Neural crest cell (in vitro differentiated cells): ENCODE data around the gene NRXN3. TPM values are rescaled to one million over a fixed set of nuclear protein-coding genes. Genes with fewer than 3 reads are reported as not detected.
A peak's percentile ranks its signal among the peaks of the same experiment; 100 is the strongest.

Experiments used
- DNase-seq: peaks from one replicate; pipeline ENCODE4 v3.0.0; 2021; ENCODE audit warnings: low read depth, mixed read lengths, low spot score
- H3K27ac Mint-ChIP-seq: one replicate; pipeline ENCODE4 v1.8.0; 2021; ENCODE audit warnings: mild to moderate bottlenecking, mixed read lengths; ENCODE audit not compliant: unreplicated experiment
- H3K27me3 Mint-ChIP-seq: 2 replicates; pipeline ENCODE4 v1.8.0; 2021; ENCODE audit warnings: low read depth, mild to moderate bottlenecking, mixed read lengths
- H3K36me3 Mint-ChIP-seq: 2 replicates; pipeline ENCODE4 v1.8.0; 2021; ENCODE audit warnings: low read depth, mild to moderate bottlenecking, mixed read lengths
- H3K4me1 Mint-ChIP-seq: 2 replicates; pipeline ENCODE4 v1.8.0; 2021; ENCODE audit warnings: mixed read lengths
- H3K4me3 Mint-ChIP-seq: one replicate; pipeline ENCODE4 v1.8.0; 2021; ENCODE audit warnings: mild to moderate bottlenecking, mixed read lengths
- H3K9me3 Mint-ChIP-seq: 2 replicates; pipeline ENCODE4 v1.8.0; 2021; ENCODE audit warnings: mixed read lengths
- total RNA-seq: library from RNA; stranded (reverse); gene quantifications from 2 replicates; pipeline ENCODE4 v1.2.1, GENCODE V29; 2021
- TF ChIP-seq, protein P1 (sequence below): fragments of 200-600 bp; sonication (generic); conservative IDR thresholded peaks from 2 replicates; pipeline ENCODE4 v1.5.0; 2021; ENCODE audit warnings: antibody characterized with exemption, mild to moderate bottlenecking

The NRXN3 gene
- total RNA-seq, 1 donor from 2014 or later = 2.5 TPM

DNA sequence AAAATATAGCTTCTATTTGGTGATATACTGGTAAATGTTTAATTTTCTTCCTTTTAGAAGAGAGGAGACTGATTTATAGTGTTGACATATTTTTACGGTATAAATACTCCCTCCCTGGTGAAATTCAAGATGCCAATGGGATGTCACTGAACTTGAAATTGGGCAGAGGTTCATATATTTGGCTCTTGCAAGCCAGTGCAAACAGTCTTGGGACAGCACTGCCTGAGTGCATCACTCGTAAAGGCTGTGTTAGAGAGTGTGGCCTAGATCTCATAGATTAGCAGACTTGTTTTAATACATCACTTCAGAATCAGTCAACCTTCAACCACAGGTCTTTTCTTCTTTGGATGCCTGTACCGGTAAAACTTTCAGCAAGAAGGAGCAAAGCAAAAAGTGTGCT lies 681.0 kb downstream of the NRXN3 start:
- Mint-ChIP-seq H3K4me1 (peaks cover 5% of the 10 kb centered on the region), H3K4me3 (no peak overlapping the region), H3K27ac (no peak overlapping the region), H3K27me3 (peaks cover 2% of the 10 kb centered on the region), H3K9me3 (no peaks in the 10 kb centered on the region), H3K36me3 (no peaks in the 10 kb centered on the region)
- no peak for DNase-seq
- TF ChIP-seq, protein P1, sequence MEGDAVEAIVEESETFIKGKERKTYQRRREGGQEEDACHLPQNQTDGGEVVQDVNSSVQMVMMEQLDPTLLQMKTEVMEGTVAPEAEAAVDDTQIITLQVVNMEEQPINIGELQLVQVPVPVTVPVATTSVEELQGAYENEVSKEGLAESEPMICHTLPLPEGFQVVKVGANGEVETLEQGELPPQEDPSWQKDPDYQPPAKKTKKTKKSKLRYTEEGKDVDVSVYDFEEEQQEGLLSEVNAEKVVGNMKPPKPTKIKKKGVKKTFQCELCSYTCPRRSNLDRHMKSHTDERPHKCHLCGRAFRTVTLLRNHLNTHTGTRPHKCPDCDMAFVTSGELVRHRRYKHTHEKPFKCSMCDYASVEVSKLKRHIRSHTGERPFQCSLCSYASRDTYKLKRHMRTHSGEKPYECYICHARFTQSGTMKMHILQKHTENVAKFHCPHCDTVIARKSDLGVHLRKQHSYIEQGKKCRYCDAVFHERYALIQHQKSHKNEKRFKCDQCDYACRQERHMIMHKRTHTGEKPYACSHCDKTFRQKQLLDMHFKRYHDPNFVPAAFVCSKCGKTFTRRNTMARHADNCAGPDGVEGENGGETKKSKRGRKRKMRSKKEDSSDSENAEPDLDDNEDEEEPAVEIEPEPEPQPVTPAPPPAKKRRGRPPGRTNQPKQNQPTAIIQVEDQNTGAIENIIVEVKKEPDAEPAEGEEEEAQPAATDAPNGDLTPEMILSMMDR = no peak

DNA sequence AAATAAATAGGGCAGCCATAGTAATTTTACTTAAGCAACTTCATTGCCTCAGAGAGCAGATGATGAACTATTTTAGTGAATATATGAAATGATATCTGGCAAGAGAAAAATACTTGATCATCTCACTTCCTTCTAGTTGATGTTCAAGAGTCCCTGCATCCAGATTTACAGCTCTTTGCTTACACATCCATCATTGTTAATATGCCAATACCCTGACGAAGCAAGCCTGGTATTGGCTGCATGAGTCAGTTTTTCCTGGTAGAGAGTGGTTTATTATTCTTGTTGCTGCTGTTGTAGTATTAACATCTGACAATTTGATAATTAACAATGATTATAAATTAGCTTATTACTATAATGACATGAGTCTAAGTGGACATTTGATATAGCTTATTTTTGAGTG lies 681.9 kb downstream of the NRXN3 start:
- Mint-ChIP-seq H3K4me3 (no peak overlapping the region), H3K27me3 (peaks cover 2% of the 10 kb centered on the region), H3K27ac (no peak overlapping the region), H3K36me3 (no peaks in the 10 kb centered on the region), H3K4me1 (peaks cover 5% of the 10 kb centered on the region), H3K9me3 (no peaks in the 10 kb centered on the region)
- TF ChIP-seq, protein P1 = no peak
- no peak for DNase-seq

DNA sequence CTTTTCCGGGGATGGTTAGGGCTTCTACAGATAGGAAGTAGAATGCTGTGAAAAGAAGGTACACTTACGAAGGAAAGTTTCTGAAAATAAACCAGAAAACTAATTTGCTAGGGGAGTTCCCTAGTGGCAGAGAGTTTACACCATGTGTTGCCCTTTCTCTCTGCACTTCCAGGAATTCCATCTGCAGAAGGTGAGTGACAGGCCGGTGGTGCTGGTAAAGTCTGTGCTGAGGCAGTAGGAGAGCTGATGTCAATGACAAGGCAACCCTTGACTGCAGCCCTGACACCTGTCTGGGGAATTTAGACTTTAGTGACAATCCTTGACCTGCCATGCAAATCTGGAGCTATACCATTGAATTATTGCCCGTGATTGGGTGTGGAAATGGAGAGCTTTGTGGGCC lies 687.8 kb downstream of the NRXN3 start:
- Mint-ChIP-seq H3K4me3 (no peak overlapping the region), H3K36me3 (no peaks in the 10 kb centered on the region), H3K4me1 (peaks cover 4% of the 10 kb centered on the region), H3K27me3 (peaks cover 24% of the 10 kb centered on the region), H3K27ac (no peak overlapping the region), H3K9me3 (no peaks in the 10 kb centered on the region)
- DNase-seq = no peak
- TF ChIP-seq, protein P1 = no peak

DNA sequence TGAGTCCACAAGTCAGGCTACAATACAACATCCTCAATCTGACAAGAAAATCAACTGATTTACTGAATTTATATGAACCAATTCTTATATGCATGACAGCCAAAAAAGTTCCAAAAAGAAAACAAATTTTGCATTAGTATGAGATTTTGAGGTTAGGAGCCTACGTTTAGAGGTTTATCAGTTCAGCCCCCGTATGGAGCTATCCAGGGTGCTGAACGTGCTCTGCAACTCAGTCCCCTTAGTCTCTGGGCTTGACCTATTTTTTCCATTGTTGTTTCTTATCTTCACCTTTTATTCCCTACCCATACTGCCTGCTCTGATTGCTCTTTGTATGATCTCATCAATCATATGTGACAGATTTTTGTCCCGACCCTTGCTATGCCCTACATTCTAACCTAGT lies 693.0 kb downstream of the NRXN3 start:
- Mint-ChIP-seq H3K4me1 (peaks cover 4% of the 10 kb centered on the region), H3K9me3 (peaks cover 3% of the 10 kb centered on the region), H3K27ac (peak overlapping the region; percentile 10), H3K27me3 (peaks cover 33% of the 10 kb centered on the region), H3K4me3 (no peak overlapping the region), H3K36me3 (no peaks in the 10 kb centered on the region)
- TF ChIP-seq, protein P1 = no peak
- peak; percentile 60 for DNase-seq

DNA sequence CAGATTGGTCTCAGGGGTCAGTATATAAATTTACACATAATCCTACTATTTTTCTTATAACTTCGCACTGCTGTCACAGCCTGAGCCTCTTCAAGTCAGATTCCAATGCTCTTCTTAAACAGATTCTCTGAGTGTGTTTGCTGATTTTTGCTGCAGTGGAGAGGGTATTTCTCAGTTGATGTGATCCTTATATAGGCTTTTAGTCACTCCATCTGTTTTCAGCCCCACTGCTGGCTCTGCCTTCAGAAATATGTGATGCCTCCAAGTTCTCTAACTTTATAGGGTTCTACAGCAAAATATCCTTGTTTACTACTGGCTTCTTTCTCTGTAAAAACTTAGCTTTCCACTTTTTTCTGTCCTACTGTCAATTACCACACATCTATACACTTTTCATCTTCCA lies 702.7 kb downstream of the NRXN3 start:
- Mint-ChIP-seq H3K4me1 (peaks cover 8% of the 10 kb centered on the region), H3K9me3 (no peaks in the 10 kb centered on the region), H3K36me3 (no peaks in the 10 kb centered on the region), H3K4me3 (no peak overlapping the region), H3K27ac (no peak overlapping the region), H3K27me3 (no peaks in the 10 kb centered on the region)
- TF ChIP-seq, protein P1 = no peak
- DNase-seq = no peak

DNA sequence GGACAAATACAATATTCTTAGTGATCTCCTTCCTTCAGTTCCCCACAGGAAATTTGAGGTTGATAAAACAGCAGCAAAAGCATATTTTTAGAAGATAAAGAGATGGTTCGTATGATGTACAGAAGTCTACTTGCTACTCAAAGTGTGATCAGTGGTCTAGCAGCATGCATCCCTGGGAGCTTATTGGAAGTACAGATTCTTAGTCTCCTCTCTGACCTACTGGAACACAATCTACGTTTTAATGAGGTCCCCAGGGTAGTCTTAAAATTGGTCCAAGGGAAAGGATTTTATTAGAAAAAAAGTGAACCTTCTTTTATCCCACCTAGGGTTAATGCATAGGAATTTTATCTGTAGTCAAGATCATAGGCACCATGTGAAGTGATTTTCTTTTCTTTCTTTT lies 703.4 kb downstream of the NRXN3 start:
- H3K27me3 Mint-ChIP-seq = no peaks in the 10 kb centered on the region

More for the DNA sequence above, 703.4 kb downstream of the NRXN3 start:
- no peak overlapping the region for H3K27ac Mint-ChIP-seq
- TF ChIP-seq, protein P1 = no peak
- peaks cover 8% of the 10 kb centered on the region for H3K4me1 Mint-ChIP-seq
- H3K36me3 Mint-ChIP-seq = no peaks in the 10 kb centered on the region
- no peak for DNase-seq
- H3K9me3 Mint-ChIP-seq = no peaks in the 10 kb centered on the region
- no peak overlapping the region for H3K4me3 Mint-ChIP-seq
